ENCODE measurements around the gene MIGA2. TPM values are rescaled to one million over a fixed set of nuclear protein-coding genes. Genes with fewer than 3 reads are reported as not detected.
A peak's percentile ranks its signal among the peaks of the same experiment; 100 is the strongest.

MIGA2 gene
- total and polyA plus RNA-seq, 9 of the 15 experiments (the other 6 are each of a cell fraction or from before 2014, with no cell fraction given): 0.15 to 54.1 (median 18.0) TPM

- TF ChIP-seq, protein P1, sequence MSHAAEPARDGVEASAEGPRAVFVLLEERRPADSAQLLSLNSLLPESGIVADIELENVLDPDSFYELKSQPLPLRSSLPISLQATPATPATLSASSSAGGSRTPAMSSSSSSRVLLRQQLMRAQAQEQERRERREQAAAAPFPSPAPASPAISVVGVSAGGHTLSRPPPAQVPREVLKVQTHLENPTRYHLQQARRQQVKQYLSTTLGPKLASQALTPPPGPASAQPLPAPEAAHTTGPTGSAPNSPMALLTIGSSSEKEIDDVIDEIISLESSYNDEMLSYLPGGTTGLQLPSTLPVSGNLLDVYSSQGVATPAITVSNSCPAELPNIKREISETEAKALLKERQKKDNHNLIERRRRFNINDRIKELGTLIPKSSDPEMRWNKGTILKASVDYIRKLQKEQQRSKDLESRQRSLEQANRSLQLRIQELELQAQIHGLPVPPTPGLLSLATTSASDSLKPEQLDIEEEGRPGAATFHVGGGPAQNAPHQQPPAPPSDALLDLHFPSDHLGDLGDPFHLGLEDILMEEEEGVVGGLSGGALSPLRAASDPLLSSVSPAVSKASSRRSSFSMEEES (CRISPR knock-in tag; IDR thresholded peaks at IDR 0.05): no peak
- TF ChIP-seq SRSF9 (IDR thresholded peaks at IDR 0.05; ENCODE audit: borderline replicate concordance, low read depth, low read length) (no peak), BACH1 (tag; IDR thresholded peaks at IDR 0.05) (no peak), SUPT5H (IDR thresholded peaks at IDR 0.05) (peak; percentile 99), ZNF143 (CRISPR knock-in tag; IDR thresholded peaks at IDR 0.05) (no peak), ZNF79 (CRISPR knock-in tag; IDR thresholded peaks at IDR 0.05; ENCODE audit: low read depth) (no peak), PHTF2 (CRISPR knock-in tag; IDR thresholded peaks at IDR 0.05) (no peak), JUNB (CRISPR knock-in tag; conservative IDR thresholded peaks at IDR 0.05) (no peak), NCOA6 (IDR thresholded peaks at IDR 0.05) (no peak), SMARCC2 (IDR thresholded peaks at IDR 0.05; ENCODE audit: low read depth) (no peak), ZNF23 (CRISPR knock-in tag; IDR thresholded peaks at IDR 0.05) (no peak), EWSR1 (IDR thresholded peaks at IDR 0.05; ENCODE audit: borderline replicate concordance, low read depth, partially characterized antibody) (no peak), TCF3 (CRISPR knock-in tag; IDR thresholded peaks at IDR 0.05) (peak; percentile 37), NFXL1 (CRISPR knock-in tag; IDR thresholded peaks at IDR 0.05) (no peak), ZKSCAN3 (CRISPR knock-in tag; IDR thresholded peaks at IDR 0.05) (no peak), SMAD4 (CRISPR knock-in tag; conservative IDR thresholded peaks at IDR 0.05) (peak; percentile 76), WHSC1 (IDR thresholded peaks at IDR 0.05; ENCODE audit: low read length) (no peak), ZNF174 (CRISPR knock-in tag; IDR thresholded peaks at IDR 0.05) (no peak), SPI1 (IDR thresholded peaks at IDR 0.05; ENCODE audit: borderline replicate concordance, low read depth, low read length) (no peak), HDAC3 (IDR thresholded peaks at IDR 0.05; ENCODE audit: borderline replicate concordance, partially characterized antibody) (no peak)
- TF ChIP-seq, protein P2, sequence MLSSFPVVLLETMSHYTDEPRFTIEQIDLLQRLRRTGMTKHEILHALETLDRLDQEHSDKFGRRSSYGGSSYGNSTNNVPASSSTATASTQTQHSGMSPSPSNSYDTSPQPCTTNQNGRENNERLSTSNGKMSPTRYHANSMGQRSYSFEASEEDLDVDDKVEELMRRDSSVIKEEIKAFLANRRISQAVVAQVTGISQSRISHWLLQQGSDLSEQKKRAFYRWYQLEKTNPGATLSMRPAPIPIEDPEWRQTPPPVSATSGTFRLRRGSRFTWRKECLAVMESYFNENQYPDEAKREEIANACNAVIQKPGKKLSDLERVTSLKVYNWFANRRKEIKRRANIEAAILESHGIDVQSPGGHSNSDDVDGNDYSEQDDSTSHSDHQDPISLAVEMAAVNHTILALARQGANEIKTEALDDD (IDR thresholded peaks at IDR 0.05): no peak
- TF ChIP-seq, protein P3, sequence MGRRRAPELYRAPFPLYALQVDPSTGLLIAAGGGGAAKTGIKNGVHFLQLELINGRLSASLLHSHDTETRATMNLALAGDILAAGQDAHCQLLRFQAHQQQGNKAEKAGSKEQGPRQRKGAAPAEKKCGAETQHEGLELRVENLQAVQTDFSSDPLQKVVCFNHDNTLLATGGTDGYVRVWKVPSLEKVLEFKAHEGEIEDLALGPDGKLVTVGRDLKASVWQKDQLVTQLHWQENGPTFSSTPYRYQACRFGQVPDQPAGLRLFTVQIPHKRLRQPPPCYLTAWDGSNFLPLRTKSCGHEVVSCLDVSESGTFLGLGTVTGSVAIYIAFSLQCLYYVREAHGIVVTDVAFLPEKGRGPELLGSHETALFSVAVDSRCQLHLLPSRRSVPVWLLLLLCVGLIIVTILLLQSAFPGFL (CRISPR knock-in tag; IDR thresholded peaks at IDR 0.05): no peak
- TF ChIP-seq, protein P4, sequence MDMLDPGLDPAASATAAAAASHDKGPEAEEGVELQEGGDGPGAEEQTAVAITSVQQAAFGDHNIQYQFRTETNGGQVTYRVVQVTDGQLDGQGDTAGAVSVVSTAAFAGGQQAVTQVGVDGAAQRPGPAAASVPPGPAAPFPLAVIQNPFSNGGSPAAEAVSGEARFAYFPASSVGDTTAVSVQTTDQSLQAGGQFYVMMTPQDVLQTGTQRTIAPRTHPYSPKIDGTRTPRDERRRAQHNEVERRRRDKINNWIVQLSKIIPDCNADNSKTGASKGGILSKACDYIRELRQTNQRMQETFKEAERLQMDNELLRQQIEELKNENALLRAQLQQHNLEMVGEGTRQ (CRISPR knock-in tag; IDR thresholded peaks at IDR 0.05): no peak
Observed at GRCh38 chr9:129110740-129111527, 74.5 kb downstream of the MIGA2 start, which contains the start of the genes CRAT and PTPA (continued).
